ENCODE data around the gene SULT4A1.
"Not testable (repeated sequence)": the region's sequence is repeated elsewhere in the genome, so short reads cannot be mapped to it uniquely, and the experiment has no call there.

The SULT4A1 gene

DNA sequence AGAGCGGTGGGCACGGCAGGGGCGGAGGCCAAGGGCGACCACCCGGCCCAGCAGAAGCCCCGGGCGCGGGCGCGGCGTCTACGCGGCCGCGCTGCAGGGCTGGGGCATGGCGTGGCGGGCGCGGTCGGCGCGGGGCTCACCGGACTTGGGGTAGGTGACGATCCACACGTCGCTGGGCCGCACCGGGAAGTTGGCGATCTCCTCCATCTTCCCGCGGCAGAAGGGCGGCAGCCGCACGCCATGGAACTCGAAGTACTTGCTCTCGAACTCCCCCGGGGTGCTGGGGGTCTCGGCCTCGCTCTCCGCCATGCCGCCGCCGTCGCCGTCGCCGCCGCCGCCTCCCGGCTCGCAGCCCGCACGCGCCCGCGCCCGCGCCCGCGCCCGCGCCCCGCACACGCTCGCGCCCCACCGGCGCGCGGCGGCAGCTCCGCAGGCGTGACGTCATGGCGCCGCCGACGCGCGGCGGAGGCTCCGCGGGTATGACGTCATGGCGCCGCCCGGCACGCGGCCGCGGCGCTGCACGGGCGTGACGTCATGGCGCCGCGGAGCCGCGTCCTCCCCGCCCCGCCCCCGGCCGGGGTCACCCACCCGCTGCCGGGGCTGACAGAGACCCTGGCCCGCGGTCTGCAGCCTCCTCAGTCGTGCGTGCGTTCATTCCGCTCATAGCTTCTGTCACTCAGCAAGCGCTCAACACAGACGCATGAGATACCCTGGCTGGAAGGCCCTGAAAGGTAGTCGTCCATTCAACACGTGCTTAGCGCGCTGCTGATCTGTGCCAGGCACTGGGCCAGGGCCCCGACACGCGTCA lies at the start of gene SULT4A1:
Gene SULT4A1 (minus strand): TSS at position 440 of the 808 bp plus-strand sequence. CDS start 131 bp downstream, at position 309.
- DNase-seq (ENCODE audit: insufficient read length, low spot score) (no peak), FAIRE-seq (no peak)

- DNase-seq (ENCODE audit: insufficient read length, low spot score) (no peak), FAIRE-seq (no peak)
These were observed 49.0 kb upstream of the SULT4A1 start for GRCh38 chr22:43911351-43911750.

GRCh38 chr22:43910178-43910695 lies 47.9 kb upstream of the SULT4A1 start:
- FAIRE-seq: no peak
- no peak for DNase-seq (ENCODE audit: insufficient read length, low spot score)

GRCh38 chr22:43909708-43910107 lies 47.4 kb upstream of the SULT4A1 start:
- DNase-seq (ENCODE audit: insufficient read length, low spot score): no peak
- FAIRE-seq: no peak

DNA sequence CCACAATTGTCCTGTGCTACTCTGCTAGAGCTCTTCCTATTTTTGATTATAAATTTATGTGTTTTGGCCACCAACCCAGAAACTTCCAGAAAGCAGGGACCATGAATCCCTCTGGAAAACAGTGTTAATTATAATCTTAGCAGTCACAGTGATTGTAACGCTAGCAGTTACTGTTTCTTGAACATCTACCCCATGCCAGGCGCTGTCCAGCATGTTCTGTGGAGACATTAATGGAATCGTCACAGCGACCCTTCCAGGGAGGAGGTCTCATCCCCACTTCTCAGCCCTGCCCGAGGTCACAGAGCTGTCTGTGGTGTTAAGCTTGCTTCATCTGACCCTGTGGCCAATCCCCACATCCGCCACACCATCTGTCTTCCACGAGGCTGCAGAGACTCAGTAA lies 43.4 kb upstream of the SULT4A1 start:
- no peak for FAIRE-seq
- DNase-seq (ENCODE audit: insufficient read length, low spot score): no peak

DNA sequence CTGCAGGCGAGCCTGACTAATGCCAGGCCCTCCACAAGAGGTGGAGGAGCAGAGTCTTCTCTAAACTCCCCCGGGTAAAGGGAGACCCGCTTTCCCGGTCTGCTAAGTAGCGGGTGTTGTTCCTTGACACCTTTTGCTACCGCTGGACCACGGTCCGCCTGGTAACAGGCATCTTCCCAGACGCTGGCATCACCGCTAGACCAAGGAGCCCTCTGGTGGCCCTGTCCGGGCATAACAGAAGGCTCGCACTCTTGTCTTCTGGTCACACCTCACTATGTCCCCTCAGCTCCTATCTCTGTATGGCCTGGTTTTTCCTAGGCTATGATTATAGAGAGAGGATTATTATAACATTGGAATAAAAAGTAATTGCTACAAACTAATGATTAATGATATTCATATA lies 42.1 kb upstream of the SULT4A1 start:
- not testable (repeated sequence) for FAIRE-seq

GRCh38 chr22:43903033-43903432 lies 40.7 kb upstream of the SULT4A1 start:
- not testable (repeated sequence) for FAIRE-seq; DNase-seq (ENCODE audit: insufficient read length, low spot score)

More for the DNA sequence above, 42.1 kb upstream of the SULT4A1 start:
- not testable (repeated sequence) for DNase-seq (ENCODE audit: insufficient read length, low spot score)

GRCh38 chr22:43901976-43902643 lies 39.8 kb upstream of the SULT4A1 start:
- no peak for DNase-seq (ENCODE audit: insufficient read length, low spot score)
- no peak for FAIRE-seq

- FAIRE-seq: no peak
These were observed 37.9 kb upstream of the SULT4A1 start for GRCh38 chr22:43900206-43900605.

DNA sequence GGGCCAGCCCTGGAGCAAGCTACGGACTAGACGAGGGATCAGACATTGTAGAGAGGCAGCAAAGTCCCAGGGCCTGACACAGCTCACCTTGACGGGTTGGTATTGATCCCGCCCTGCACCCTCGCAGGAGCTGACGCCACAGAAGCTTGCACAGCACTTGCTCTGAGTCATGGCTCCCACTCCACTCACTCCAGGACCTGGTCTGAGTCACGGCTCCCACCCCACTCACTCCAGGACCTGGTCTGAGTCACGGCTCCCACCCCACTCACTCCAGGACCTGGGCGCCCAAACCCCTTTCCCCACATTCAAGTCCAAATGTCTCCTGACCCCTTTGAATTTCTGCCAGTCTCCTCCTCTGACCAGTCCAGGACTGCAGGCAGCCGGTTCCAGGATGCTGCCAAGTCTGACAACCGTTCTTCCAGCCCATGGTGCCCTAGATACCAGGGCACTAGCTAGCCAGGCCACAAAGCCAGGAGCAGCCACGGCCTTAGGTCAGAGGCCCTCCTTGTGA lies 35.5 kb upstream of the SULT4A1 start:
- no peak for FAIRE-seq
- no peak for DNase-seq (ENCODE audit: insufficient read length, low spot score)

More at GRCh38 chr22:43900206-43900605, 37.9 kb upstream of the SULT4A1 start:
- no peak for DNase-seq (ENCODE audit: insufficient read length, low spot score)

DNA sequence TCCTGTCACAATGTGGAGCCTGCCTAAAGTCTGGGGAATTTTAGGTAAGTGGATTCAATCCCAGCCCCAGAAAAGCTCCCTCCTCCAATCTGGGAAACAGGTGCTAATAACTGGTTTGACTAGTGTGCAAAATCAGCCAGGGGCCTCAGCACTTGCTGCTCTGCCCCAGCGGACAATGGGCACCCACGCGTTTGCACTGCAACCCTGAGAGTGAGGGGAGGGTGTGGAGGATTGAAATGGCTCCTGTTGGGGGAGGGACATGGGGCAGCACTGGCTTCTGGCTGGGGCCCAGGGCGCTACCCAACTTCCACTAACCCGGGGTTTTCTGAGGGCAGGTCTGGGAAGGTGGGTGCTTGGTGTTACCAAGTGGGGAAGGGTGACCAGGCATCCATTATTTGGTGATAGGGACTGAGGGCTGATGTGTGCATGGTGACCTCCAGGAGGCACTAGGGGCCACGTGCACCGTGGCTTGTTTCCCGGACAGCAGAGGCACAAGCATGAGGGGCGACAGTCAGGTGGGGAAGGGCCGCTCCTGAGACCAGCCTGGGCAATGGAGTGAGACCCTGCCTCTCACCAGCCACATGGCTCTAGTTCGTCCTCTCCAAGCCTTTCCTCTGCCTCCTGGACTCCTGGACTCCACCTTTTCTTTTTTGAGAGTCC lies 33.8 kb upstream of the SULT4A1 start:
- no peak for FAIRE-seq

GRCh38 chr22:43894122-43894521 lies 31.8 kb upstream of the SULT4A1 start:
- no peak for FAIRE-seq
- no peak for DNase-seq (ENCODE audit: insufficient read length, low spot score)

More for the DNA sequence above, 33.8 kb upstream of the SULT4A1 start:
- no peak for DNase-seq (ENCODE audit: insufficient read length, low spot score)

- FAIRE-seq: no peak
- DNase-seq (ENCODE audit: insufficient read length, low spot score): no peak
These were observed 31.0 kb upstream of the SULT4A1 start for GRCh38 chr22:43893266-43893665.

GRCh38 chr22:43892183-43892894 lies 30.0 kb upstream of the SULT4A1 start:
- no peak for FAIRE-seq
- DNase-seq (ENCODE audit: insufficient read length, low spot score): no peak

DNA sequence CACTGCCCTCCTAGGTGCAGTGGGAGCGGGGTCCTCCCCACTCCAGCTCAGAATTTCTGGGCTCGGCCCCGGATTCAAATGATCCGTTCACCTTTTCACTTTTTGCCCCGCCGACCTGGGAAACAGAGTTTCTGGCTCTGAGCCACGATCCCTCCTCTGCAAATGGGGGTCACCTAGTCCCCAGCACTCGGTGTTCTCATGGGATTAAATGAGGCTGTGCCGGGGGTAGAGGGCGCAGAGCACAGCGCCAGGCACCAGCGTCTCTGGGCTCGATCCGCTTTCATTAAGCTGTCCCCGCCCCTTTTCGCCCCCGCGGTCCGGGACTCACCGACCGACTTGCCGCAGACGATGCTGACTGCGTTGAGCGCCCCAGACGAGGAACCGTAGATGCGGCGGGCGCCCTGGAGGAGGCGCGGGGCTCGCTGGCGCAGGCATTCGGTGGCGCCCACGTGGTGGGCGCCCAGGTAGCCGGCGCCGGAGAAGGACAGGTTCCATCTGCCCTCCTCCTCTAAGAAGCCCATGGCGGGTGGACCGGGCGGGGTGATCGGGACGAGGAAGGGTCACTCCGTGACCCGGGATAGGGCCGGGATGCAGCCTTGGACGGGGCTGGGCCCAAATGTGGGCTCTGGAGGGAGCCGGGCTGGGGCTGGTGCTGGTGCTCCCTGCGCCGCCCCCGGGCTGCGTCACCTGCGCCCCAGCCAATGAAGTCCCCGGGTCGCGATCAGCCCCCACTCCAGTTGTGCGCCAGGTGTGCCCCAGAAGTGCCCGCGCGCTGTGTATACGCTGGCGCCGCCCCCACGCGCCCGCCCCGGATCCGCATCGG lies 29.3 kb upstream of the SULT4A1 start, which contains the start of gene PNPLA5:
Gene PNPLA5 (minus strand): TSS at position 654 of the 823 bp plus-strand sequence. CDS start 133 bp downstream, at position 521.
- no peak for DNase-seq (ENCODE audit: insufficient read length, low spot score)
- no peak for FAIRE-seq

DNA sequence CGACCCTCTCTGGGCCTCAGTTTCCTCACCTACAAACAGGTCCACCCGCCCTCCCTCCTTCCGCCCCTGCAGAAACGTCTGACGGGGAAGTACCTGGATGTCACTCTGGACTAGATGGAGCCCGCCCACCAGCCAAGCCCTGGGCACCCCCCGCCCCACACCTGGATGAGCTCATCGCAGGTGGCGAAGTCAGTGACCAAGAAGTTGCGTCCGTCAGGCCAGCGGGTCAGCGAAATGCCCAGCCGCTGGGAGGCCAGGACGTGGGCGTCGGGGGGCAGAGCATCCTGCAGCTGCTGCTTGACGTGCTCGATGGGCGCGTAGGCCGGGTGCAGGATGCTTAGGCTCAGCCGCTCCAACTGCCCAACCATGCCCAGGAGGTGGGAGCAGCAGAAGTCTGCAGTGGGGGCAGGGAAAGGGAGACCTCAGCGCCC lies 28.6 kb upstream of the SULT4A1 start:
- FAIRE-seq (no peak), DNase-seq (ENCODE audit: insufficient read length, low spot score) (no peak)

DNA sequence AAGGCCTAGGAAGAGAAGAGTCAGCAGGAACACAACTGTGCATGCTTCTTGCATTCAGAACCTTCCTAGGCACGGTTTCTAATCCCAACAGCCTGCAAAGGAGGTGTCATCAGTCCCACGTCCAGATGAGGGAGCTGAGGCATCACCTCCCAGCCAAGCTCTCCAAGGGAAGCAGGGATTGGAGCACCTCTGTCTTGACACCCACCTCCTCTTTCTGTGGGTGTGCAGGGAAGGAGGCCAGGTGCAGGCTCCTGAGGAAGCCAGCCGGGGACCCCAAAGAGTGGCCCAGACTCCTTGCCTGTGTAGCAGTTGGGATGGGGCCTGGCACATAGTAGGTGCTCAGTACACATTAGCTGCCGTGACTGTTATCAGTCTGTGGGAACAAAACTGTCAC lies 27.5 kb upstream of the SULT4A1 start:
- no peak for FAIRE-seq

GRCh38 chr22:43889201-43889859 lies 27.0 kb upstream of the SULT4A1 start:
- DNase-seq (ENCODE audit: insufficient read length, low spot score) (no peak), FAIRE-seq (no peak)

More for the DNA sequence above, 27.5 kb upstream of the SULT4A1 start:
- DNase-seq (ENCODE audit: insufficient read length, low spot score): no peak

GRCh38 chr22:43888740-43889139 lies 26.4 kb upstream of the SULT4A1 start:
- FAIRE-seq: no peak
- no peak for DNase-seq (ENCODE audit: insufficient read length, low spot score)

Measured in GM19239 (cell line).